ENCODE data around the gene SNX13.

DNA sequence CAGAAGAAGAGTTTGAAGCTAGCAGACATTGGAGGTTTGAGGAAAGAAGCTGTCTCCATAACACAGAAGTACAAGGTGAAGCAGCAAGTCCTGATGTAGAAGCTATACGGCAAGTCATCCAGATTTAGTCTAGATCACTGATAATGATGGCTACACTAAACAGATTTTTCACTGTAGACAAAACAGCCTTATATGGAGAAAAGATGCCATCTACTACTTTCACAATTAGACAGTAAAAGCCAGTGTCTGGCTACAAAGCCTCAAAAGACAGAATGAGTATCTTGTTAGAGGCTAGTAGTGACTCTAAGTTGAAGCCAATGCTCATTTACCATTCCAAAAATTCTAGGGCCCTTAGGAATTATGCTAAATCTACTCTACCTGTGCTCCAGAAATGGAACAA lies 85.1 kb downstream of the SNX13 start:
- TF ChIP-seq, protein P1, sequence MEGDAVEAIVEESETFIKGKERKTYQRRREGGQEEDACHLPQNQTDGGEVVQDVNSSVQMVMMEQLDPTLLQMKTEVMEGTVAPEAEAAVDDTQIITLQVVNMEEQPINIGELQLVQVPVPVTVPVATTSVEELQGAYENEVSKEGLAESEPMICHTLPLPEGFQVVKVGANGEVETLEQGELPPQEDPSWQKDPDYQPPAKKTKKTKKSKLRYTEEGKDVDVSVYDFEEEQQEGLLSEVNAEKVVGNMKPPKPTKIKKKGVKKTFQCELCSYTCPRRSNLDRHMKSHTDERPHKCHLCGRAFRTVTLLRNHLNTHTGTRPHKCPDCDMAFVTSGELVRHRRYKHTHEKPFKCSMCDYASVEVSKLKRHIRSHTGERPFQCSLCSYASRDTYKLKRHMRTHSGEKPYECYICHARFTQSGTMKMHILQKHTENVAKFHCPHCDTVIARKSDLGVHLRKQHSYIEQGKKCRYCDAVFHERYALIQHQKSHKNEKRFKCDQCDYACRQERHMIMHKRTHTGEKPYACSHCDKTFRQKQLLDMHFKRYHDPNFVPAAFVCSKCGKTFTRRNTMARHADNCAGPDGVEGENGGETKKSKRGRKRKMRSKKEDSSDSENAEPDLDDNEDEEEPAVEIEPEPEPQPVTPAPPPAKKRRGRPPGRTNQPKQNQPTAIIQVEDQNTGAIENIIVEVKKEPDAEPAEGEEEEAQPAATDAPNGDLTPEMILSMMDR (conservative IDR thresholded peaks at IDR 0.05; ENCODE audit: low read depth, low read length) = no peak
- TF ChIP-seq, protein P2, sequence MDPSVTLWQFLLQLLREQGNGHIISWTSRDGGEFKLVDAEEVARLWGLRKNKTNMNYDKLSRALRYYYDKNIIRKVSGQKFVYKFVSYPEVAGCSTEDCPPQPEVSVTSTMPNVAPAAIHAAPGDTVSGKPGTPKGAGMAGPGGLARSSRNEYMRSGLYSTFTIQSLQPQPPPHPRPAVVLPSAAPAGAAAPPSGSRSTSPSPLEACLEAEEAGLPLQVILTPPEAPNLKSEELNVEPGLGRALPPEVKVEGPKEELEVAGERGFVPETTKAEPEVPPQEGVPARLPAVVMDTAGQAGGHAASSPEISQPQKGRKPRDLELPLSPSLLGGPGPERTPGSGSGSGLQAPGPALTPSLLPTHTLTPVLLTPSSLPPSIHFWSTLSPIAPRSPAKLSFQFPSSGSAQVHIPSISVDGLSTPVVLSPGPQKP (IDR thresholded peaks at IDR 0.05; ENCODE audit: borderline replicate concordance, low read depth, low read length) = no peak
- TF ChIP-seq CHD1 (IDR thresholded peaks at IDR 0.05; ENCODE audit: low read depth, low read length) = no peak
- TF ChIP-seq POLR2A (IDR thresholded peaks at IDR 0.05; ENCODE audit: low read depth, low read length) = no peak
